GM18951 (cell line): ENCODE results near the gene LRRC10.
"Not testable (repeated sequence)": the region's sequence is repeated elsewhere in the genome, so short reads cannot be mapped to it uniquely, and the experiment has no call there.

ENCODE experiments used
- POLR2A ChIP-seq: IDR thresholded peaks from 4 replicates; pipeline ENCODE4 v1.6.1; 2011; ENCODE audit warnings: mild to moderate bottlenecking; ENCODE audit not compliant: insufficient read length, insufficient read depth; ENCODE audit errors: extremely low read depth
- in situ Hi-C: fragments of 300-500 bp; cut with MboI; formaldehyde crosslinking; loops from one replicate; pipeline ENCODE4 v1.12.0; 2022; ENCODE audit warnings: low sequenced_read_pairs, mixed read lengths, inconsistent platforms; ENCODE audit not compliant: unreplicated experiment

Gene LRRC10

GRCh38 chr12:69641546-69641945 lies 30.8 kb upstream of the LRRC10 start:
- in situ Hi-C loops, result no loop called here

GRCh38 chr12:69639400-69640016 lies 28.8 kb upstream of the LRRC10 start:
- no peak for TF ChIP-seq POLR2A
- in situ Hi-C loops, result no loop called here

More at GRCh38 chr12:69641546-69641945, 30.8 kb upstream of the LRRC10 start:
- TF ChIP-seq POLR2A, result no peak

DNA sequence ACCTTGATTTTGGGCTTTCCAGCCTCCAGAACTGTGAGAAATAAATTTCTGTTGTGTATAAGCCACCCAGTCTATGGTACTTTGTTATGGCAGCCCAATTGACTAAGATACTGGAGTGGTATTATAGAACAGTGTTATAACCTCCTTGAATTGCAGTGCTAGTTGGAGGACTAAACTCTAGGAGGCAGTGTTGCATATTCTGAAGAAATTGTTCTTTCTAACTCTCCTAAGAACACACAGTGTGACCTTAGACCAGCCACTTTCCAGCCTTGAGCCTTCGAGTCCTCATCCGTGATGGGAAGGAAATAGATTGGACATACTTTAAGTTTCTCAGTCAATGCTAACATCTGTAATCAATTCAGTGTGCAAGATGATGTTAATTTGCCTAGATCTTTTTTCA lies 22.4 kb upstream of the LRRC10 start:
- no peak for TF ChIP-seq POLR2A
- in situ Hi-C loops, result no loop called here

DNA sequence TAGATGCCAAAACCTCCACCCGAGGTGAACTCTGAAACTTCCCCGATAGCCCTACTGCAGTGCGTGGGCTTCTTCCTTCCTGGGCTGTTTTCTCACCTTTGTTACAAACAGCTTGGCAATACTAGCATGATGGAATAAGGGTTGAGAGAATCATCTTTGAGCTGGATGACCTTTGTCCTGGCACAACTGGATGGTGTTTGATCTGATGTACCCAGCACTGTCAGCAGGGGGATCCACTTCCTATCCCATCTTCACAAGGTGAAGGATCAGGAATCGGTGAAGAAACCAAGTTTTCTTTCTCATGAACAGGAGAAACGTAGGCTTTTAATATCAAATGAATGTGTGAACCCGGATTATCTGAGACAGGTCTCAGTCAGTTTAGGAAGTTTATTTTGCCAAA lies 19.5 kb upstream of the LRRC10 start:
- no peak for TF ChIP-seq POLR2A
- in situ Hi-C loops, result no loop called here

- no peak for TF ChIP-seq POLR2A
- in situ Hi-C loops, result no loop called here
These were observed 16.8 kb upstream of the LRRC10 start for GRCh38 chr12:69627501-69627900.

DNA sequence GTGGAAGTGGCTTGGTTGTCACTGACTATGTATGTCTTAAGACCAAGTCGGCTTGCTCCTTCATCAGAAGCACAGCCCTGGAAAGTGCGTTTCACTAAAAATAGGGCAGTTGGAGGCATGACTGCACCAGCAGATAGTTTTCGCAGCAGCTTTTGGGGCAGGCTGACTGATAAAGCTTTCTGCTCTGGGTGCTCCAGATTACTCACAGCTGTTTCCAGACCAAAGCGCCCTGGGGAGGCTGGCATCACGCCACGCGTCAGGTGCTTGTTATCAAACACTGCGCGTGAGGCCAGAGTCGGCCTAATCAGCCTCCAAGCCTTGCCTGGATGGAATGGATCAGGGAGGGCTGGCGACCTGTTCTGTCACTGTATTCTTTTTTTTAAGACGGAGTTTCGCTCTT lies 13.3 kb upstream of the LRRC10 start:
- in situ Hi-C loops, result no loop called here
- TF ChIP-seq POLR2A, result no peak

DNA sequence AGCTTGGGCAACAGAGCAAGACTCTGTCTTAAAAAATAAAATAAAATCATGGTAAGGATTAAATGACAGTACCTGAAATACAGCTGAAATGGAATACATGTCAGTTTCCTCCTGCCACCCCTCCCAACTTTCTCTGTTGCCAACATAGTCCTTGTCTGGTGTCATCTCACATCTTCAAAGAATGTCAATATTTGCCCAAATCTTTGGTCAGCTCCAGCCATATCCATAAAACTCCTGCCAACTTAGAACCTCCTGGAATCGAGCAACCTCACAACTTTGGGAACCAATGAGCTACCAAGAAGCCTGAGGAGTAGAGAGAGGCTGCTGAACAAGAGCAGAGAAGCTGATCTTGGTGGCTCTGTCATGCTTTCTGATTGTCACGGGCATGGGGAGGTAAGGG lies 10.8 kb upstream of the LRRC10 start:
- in situ Hi-C loops, result no loop called here
- TF ChIP-seq POLR2A, result no peak

DNA sequence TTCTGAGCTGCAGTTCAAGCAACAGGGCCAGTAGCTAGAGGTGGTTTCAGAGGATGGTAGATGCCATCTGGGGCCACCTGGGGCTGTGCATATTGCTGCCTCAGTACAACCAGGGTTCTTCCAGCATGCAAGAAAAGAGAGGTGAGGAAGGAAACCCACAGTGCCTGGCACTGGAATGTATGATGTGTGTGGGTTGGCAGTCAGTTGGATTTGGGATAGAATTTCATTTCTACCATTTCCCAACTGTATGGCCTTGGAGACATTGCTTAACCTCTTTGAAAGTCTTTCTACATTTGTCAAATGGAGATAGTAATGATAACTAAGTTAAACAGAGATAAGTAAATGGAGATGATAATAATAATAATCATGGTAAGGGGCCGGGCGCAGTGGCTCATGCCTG lies 10.2 kb upstream of the LRRC10 start:
- in situ Hi-C loops, result no loop called here

DNA sequence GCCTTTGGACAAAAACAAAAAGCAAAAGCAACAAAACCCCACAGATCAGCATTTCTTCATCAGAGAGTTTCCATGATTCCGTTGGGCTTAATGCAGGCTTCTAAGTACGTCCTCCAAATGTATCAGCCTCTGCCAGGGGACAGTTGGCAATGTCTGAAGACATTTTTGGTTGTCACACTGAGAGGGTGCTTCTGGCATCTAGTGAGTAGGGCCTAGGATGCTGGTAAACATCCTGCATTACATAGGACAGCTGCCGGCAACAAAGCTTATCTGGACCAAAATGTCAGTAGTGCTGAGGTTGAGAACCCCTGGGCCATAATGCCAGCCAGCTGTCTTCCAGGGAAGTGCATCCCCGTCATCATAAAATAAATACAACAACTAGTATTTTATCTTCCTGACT lies 9.4 kb upstream of the LRRC10 start:
- no peak for TF ChIP-seq POLR2A
- in situ Hi-C loops, result no loop called here

More for the DNA sequence above, 10.2 kb upstream of the LRRC10 start:
- TF ChIP-seq POLR2A, result no peak

DNA sequence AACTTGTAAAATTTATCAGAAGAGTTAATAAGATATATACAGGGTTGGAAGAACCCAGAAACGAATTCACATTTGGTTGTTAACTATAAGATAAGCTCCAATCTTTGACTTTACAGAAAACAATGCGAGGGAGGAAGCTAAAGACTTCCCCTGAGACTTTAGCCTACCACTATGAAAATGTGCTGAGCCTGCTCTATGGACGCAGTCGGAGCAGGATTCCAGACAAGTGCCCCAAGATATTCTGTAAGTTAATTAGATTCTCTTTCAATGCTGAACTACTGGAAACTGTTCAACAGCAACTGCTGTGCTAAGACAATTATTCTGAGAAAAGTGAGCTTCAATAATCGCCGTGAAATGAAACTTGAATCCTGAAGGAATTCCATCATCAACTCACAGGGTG lies 8.3 kb upstream of the LRRC10 start:
- in situ Hi-C loops, result no loop called here
- no peak for TF ChIP-seq POLR2A

GRCh38 chr12:69616025-69616424 lies 5.3 kb upstream of the LRRC10 start:
- in situ Hi-C loops, result no loop called here
- no peak for TF ChIP-seq POLR2A

DNA sequence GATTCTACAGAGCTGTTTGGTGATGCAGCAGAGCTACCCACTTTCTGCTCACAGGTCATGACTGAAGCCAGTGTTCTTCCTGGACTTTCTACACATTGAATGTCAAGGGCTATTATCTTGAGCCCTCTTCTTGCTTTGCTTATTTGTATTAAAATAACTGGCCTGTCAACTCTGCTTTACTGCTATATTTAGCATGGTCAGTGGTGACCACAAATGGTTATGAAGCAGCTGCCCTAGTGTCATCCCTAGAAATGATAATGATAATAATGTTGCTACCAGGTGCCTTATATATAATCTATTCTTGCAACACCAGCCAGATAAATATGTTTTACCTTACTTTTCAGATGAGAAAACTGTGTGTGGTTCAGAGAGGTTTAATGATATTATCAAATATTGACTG lies 2.6 kb upstream of the LRRC10 start:
- TF ChIP-seq POLR2A, result no peak
- in situ Hi-C loops, result no loop called here

- TF ChIP-seq POLR2A, result no peak
- in situ Hi-C loops, result no loop called here
These were observed 581 bp downstream of the LRRC10 start for GRCh38 chr12:69610126-69610525.

GRCh38 chr12:69608114-69608513 lies 2.6 kb downstream of the LRRC10 start:
- TF ChIP-seq POLR2A, result no peak
- in situ Hi-C loops, result no loop called here

DNA sequence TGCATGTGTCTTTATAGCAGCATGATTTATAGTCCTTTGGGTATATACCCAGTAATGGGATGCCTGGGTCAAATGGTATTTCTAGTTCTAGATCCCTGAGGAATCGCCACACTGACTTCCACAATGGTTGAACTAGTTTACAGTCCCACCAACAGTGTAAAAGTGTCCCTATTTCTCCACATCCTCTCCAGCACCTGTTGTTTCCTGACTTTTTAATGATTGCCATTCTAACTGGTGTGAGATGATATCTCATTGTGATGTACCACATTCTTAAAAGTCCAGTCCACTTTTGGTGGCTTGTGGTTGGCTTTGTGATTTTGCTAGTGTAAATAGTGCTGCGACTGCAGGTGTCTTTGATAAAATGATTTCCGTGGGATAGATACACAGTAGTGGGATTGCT lies 6.4 kb downstream of the LRRC10 start:
- in situ Hi-C loops, result not testable (repeated sequence)

GRCh38 chr12:69603556-69603955 lies 7.2 kb downstream of the LRRC10 start:
- in situ Hi-C loops, result not testable (repeated sequence)
